H1 (cell line): ENCODE measurements around the gene IFNE. TPM values are rescaled to one million over a fixed set of nuclear protein-coding genes. Genes with fewer than 3 reads are reported as not detected.

Experiments
- CTCF ChIA-PET: fragments of 300-600 bp; sonication (Branson Sonifier 250); formaldehyde crosslinking; loops from one replicate; lab custom pipeline; 2021; ENCODE audit not compliant: partially characterized antibody; lab: Charles Lee
- POLR2A ChIA-PET: fragments of 300-600 bp; sonication (Branson Sonifier 250); formaldehyde crosslinking; loops from one replicate; lab custom pipeline; 2021; ENCODE audit warnings: inconsistent platforms; ENCODE audit not compliant: partially characterized antibody; lab: Charles Lee
- DNase-seq, 2 experiments: peaks; one replicate each; pipeline versions ENCODE4 v3.0.0 to v3.0.0-alpha.2; 2010 to 2022; ENCODE audit warnings: low spot score in 2 of 2, low read depth in 1 of 2, mixed read lengths in 1 of 2
- FAIRE-seq: peaks from 2 replicates; lab custom pipeline; 2011; peaks lifted over from hg19 to GRCh38; lab: Jason Lieb, UNC
- H2AFZ ChIP-seq: 2 replicates; pipeline ENCODE4 v1.8.1; 2012; ENCODE audit warnings: low read length, inconsistent platforms
- H2AK5ac ChIP-seq: 2 replicates; pipeline ENCODE4 v1.6.1; 2013; ENCODE audit warnings: low read depth, low read length
- H2BK120ac ChIP-seq: replicated peaks from 2 replicates; pipeline ENCODE3; 2013; ENCODE audit warnings: low read depth, low read length, inconsistent platforms
- H2BK12ac ChIP-seq: 2 replicates; pipeline ENCODE4 v1.6.1; 2013; ENCODE audit warnings: low read depth, low read length
- H2BK15ac ChIP-seq: 2 replicates; pipeline ENCODE4 v1.6.1; 2013; ENCODE audit warnings: low read length
- H2BK20ac ChIP-seq: 2 replicates; pipeline ENCODE4 v1.6.1; 2013; ENCODE audit warnings: low read length
- H2BK5ac ChIP-seq: 2 replicates; pipeline ENCODE4 v1.6.1; 2013; ENCODE audit warnings: low read depth, low read length
- H3K14ac ChIP-seq: 2 replicates; pipeline ENCODE4 v1.6.1; 2013; ENCODE audit warnings: inconsistent platforms; ENCODE audit not compliant: insufficient read length
- H3K18ac ChIP-seq: 2 replicates; pipeline ENCODE4 v1.6.1; 2013; ENCODE audit warnings: low read length; ENCODE audit errors: extremely low read depth
- H3K23ac ChIP-seq: 2 replicates; pipeline ENCODE4 v1.6.1; 2013; ENCODE audit warnings: inconsistent platforms; ENCODE audit not compliant: insufficient read length
- H3K23me2 ChIP-seq: 2 replicates; pipeline ENCODE4 v1.6.1; 2013; ENCODE audit warnings: low read depth, low read length
- H3K27ac ChIP-seq: 2 replicates; pipeline ENCODE4 v1.6.1; 2011; ENCODE audit warnings: low read depth, low read length, inconsistent platforms
- H3K27me3 ChIP-seq, 4 experiments: replicated peaks in 1 of 4; 1 replicate in 1 of 4; 2 replicates in 3 of 4; pipeline versions ENCODE4 v1.6.1 to v1.8.1; 2011 to 2013; ENCODE audit warnings: low read length in 3 of 4, mild to moderate bottlenecking in 3 of 4, inconsistent platforms in 2 of 4, mixed read lengths in 2 of 4, moderate library complexity in 1 of 4; ENCODE audit not compliant: control insufficient read depth in 3 of 4, insufficient read depth in 3 of 4; ENCODE audit errors: extremely low read depth in 1 of 4
- H3K36me3 ChIP-seq, 4 experiments: 2 replicates each; pipeline versions ENCODE4 v1.6.1 to v1.8.1; 2011 to 2013; ENCODE audit warnings: mild to moderate bottlenecking in 4 of 4, low read length in 3 of 4, moderate library complexity in 2 of 4, control low read depth in 1 of 4, inconsistent platforms in 1 of 4; ENCODE audit not compliant: insufficient read depth in 4 of 4, control insufficient read depth in 2 of 4
- H3K4ac ChIP-seq: replicated peaks from 2 replicates; pipeline ENCODE3; 2013; ENCODE audit warnings: low read length, low read depth, mixed read lengths, inconsistent platforms; ENCODE audit not compliant: insufficient read length
- H3K4me1 ChIP-seq, 4 experiments: replicated peaks in 1 of 4; 1 replicate in 1 of 4; 2 replicates in 3 of 4; pipeline versions ENCODE4 v1.6.1 to v1.8.1; 2011 to 2013; ENCODE audit warnings: low read length in 3 of 4, inconsistent platforms in 2 of 4, mixed read lengths in 1 of 4; ENCODE audit not compliant: insufficient read depth in 4 of 4, control insufficient read depth in 3 of 4
- H3K4me2 ChIP-seq, 2 experiments: 2 replicates each; pipeline versions ENCODE4 v1.6.1 to v1.8.1; 2011 to 2013; ENCODE audit warnings: low read depth in 2 of 2, low read length in 2 of 2, control low read depth in 1 of 2, inconsistent platforms in 1 of 2, mild to moderate bottlenecking in 1 of 2; ENCODE audit not compliant: insufficient read depth in 1 of 2
- H3K4me3 ChIP-seq, 4 experiments: fragments of 200-600, 300-600 bp in 1 of 4; sonication (generic), shearing (Covaris generic), sonication (Bioruptor Twin) in 1 of 4; 2 replicates each; pipeline versions ENCODE4 v1.5.1 to v1.8.1; 2011 to 2016; ENCODE audit warnings: low read length in 4 of 4, low read depth in 3 of 4, control low read depth in 2 of 4, inconsistent platforms in 2 of 4, mild to moderate bottlenecking in 2 of 4, mixed read lengths in 1 of 4, moderate library complexity in 1 of 4; ENCODE audit not compliant: insufficient read depth in 2 of 4; ENCODE audit errors: extremely low read depth in 1 of 4
- H3K56ac ChIP-seq: replicated peaks from 2 replicates; pipeline ENCODE3; 2013; ENCODE audit warnings: low read depth, mild to moderate bottlenecking, mixed read lengths, low read length, inconsistent platforms; ENCODE audit not compliant: insufficient read length
- H3K79me1 ChIP-seq: 2 replicates; pipeline ENCODE4 v1.6.1; 2013; ENCODE audit warnings: low read depth, low read length, control low read depth
- H3K79me2 ChIP-seq, 2 experiments: 2 replicates each; pipeline versions ENCODE4 v1.6.1 to v1.8.1; 2012 to 2013; ENCODE audit warnings: low read length in 2 of 2, mild to moderate bottlenecking in 2 of 2, inconsistent platforms in 1 of 2; ENCODE audit not compliant: insufficient read depth in 2 of 2, control insufficient read depth in 1 of 2
- H3K9ac ChIP-seq, 4 experiments: replicated peaks in 1 of 4; 1 replicate in 1 of 4; 2 replicates in 3 of 4; pipeline versions ENCODE4 v1.6.1 to v1.8.1; 2011 to 2013; ENCODE audit warnings: low read depth in 3 of 4, low read length in 3 of 4, control low read depth in 2 of 4, mild to moderate bottlenecking in 2 of 4, moderate library complexity in 2 of 4, inconsistent platforms in 1 of 4; ENCODE audit errors: extremely low read depth in 1 of 4
- H3K9me3 ChIP-seq, 2 experiments: 2 replicates each; pipeline versions ENCODE4 v1.6.1 to v1.8.1; 2012 to 2013; ENCODE audit warnings: mild to moderate bottlenecking in 2 of 2, moderate library complexity in 2 of 2, control low read depth in 1 of 2, inconsistent platforms in 1 of 2, low read depth in 1 of 2, low read length in 1 of 2, mixed read lengths in 1 of 2; ENCODE audit not compliant: insufficient read depth in 2 of 2
- H4K20me1 ChIP-seq, 2 experiments: replicated peaks in 1 of 2; 2 replicates each; pipeline versions ENCODE3 to v1.8.1; 2011 to 2013; ENCODE audit warnings: inconsistent platforms in 2 of 2, low read length in 2 of 2, mild to moderate bottlenecking in 1 of 2; ENCODE audit not compliant: insufficient read depth in 2 of 2, control insufficient read depth in 1 of 2
- H4K5ac ChIP-seq: 2 replicates; pipeline ENCODE4 v1.6.1; 2013; ENCODE audit warnings: low read length, low read depth, mixed read lengths, inconsistent platforms; ENCODE audit not compliant: insufficient read length
- H4K8ac ChIP-seq: 2 replicates; pipeline ENCODE4 v1.8.0; 2013; ENCODE audit warnings: mild to moderate bottlenecking, moderate library complexity, low read length, inconsistent platforms; ENCODE audit not compliant: insufficient read depth; ENCODE audit errors: extremely low read depth
- H4K91ac ChIP-seq: replicated peaks from 2 replicates; pipeline ENCODE3; 2013; ENCODE audit warnings: low read length, mixed read lengths, inconsistent platforms; ENCODE audit not compliant: insufficient read length
- ATF2 ChIP-seq: IDR thresholded peaks from 2 replicates; pipeline ENCODE4 v1.6.1; 2012; ENCODE audit warnings: low read length, inconsistent platforms
- CREB1 ChIP-seq: IDR thresholded peaks from 2 replicates; pipeline ENCODE4 v1.6.1; 2012; ENCODE audit warnings: inconsistent platforms
- EP300 ChIP-seq, 2 experiments: IDR thresholded peaks; 1 replicate in 1 of 2; 2 replicates in 1 of 2; pipeline ENCODE4 v1.6.1; 2011 to 2012; ENCODE audit warnings: low read depth in 2 of 2, low read length in 2 of 2, mild to moderate bottlenecking in 2 of 2, borderline replicate concordance in 1 of 2, inconsistent platforms in 1 of 2, moderate library complexity in 1 of 2
- EZH2 ChIP-seq: fragments of 200-600 bp; sonication (generic); IDR thresholded peaks from 2 replicates; pipeline ENCODE4 v1.7.1; 2012; ENCODE audit warnings: low read depth, mild to moderate bottlenecking, moderate library complexity, low read length, inconsistent platforms; ENCODE audit not compliant: severe bottlenecking
- GABPA ChIP-seq: IDR thresholded peaks from 2 replicates; pipeline ENCODE4 v1.6.1; 2011; ENCODE audit warnings: mild to moderate bottlenecking, low read length, moderate library complexity, borderline replicate concordance; ENCODE audit not compliant: insufficient read depth
- MAX ChIP-seq: IDR thresholded peaks from 2 replicates; pipeline ENCODE4 v1.6.1; 2012; ENCODE audit warnings: inconsistent platforms
- POU5F1 ChIP-seq: IDR thresholded peaks from 2 replicates; pipeline ENCODE4 v1.6.1; 2011; ENCODE audit warnings: low read depth, mild to moderate bottlenecking, low read length, moderate library complexity
- RNF2 ChIP-seq: fragments of 200-900, 300-1000 bp; sonication (generic); IDR thresholded peaks from 2 replicates; pipeline ENCODE4 v1.7.1; 2016; ENCODE audit warnings: borderline replicate concordance, low read depth, mild to moderate bottlenecking, antibody characterized with exemption, low read length; ENCODE audit not compliant: poor library complexity, severe bottlenecking; ENCODE audit errors: missing control alignments
- SP1 ChIP-seq: IDR thresholded peaks from 2 replicates; pipeline ENCODE4 v1.6.1; 2011; ENCODE audit warnings: low read depth, low read length
- WGBS, 2 experiments: shearing (Covaris generic) in 1 of 2; methylation state at CpG; one replicate each; pipeline versions ENCODE4 v1.1.6 to v1.1.7; 2013 to 2015; ENCODE audit warnings: low lambda C conversion rate in 2 of 2, mixed read lengths in 2 of 2, inconsistent platforms in 1 of 2, low coverage in 1 of 2, missing lambda C conversion rate in 1 of 2; ENCODE audit not compliant: insufficient replicate concordance in 2 of 2, insufficient coverage in 1 of 2, insufficient read length in 1 of 2; ENCODE audit errors: extremely low coverage in 1 of 2, missing lambda C conversion rate in 1 of 2; 5-methylcytosine and 5-hydroxymethylcytosine counted together
- polyA plus RNA-seq, 7 experiments: library from polyadenylated mRNA; depleted of rRNA in 3 of 7; stranded (reverse) in 5 of 7; unstranded in 2 of 7; fragments of >200 nt in 5 of 7; fragments of 200-250 nt in 2 of 7; gene quantifications; 1 replicate in 5 of 7; 2 replicates in 1 of 7; 4 replicates in 1 of 7; pipeline versions ENCODE4 v1.2.1 to v1.2.3, GENCODE V29; 2011 to 2013; ENCODE audit warnings: missing spikeins in 2 of 7, mixed read lengths in 2 of 7
- total RNA-seq: library from RNA; stranded (reverse); fragmentation: NEBNext Ultra II Directional; extraction: Animal tissue kit (Norgen Biotek cat#: 25700); gene quantifications from 2 replicates; pipeline ENCODE4 v1.2.1, GENCODE V29; 2021

IFNE gene
- total and polyA plus RNA-seq, 2 of the 8 experiments (the other 6 are each of a cell fraction or from before 2014, with no cell fraction given), result 0.08 TPM; not detected in 1

GRCh38 chr9:21506626-21507482, 24.7 kb upstream of the IFNE start:
- H3K79me1 ChIP-seq, result no peaks in the 10 kb centered on the region
- no peaks in the 10 kb centered on the region; the same call in 1 of the 2 replicates for H3K23me2 ChIP-seq
- H3K4me2 ChIP-seq, result peak overlapping the region in 1 of 2 experiments; percentile 24; a peak in 1 of 4 replicates
- H3K4me1 ChIP-seq, result no peaks in the 10 kb centered on the region; a peak in 1 of 7 replicates
- ChIA-PET CTCF (no interaction called here), POLR2A (no interaction called here)
- no peak overlapping the region for H2BK20ac ChIP-seq
- WGBS, 2 experiments, result 66% methylated on average over 4 of the region's 4 CpGs; no CpG with 5 or more reads in 1 of the 2 experiments
- H4K91ac ChIP-seq, result no peak overlapping the region
- H3K79me2 ChIP-seq, result no peaks in the 10 kb centered on the region
- no peaks in the 10 kb centered on the region for H3K9me3 ChIP-seq
- no peak overlapping the region for H3K27ac ChIP-seq
- peaks cover 0 to 2% (median 0%) of the 10 kb centered on the region in 4 experiments; a peak in 1 of 8 replicates for H3K36me3 ChIP-seq
- no peak overlapping the region for H2BK12ac ChIP-seq
- H2AFZ ChIP-seq, result no peak overlapping the region
- no peaks in the 10 kb centered on the region for H4K20me1 ChIP-seq
- H3K56ac ChIP-seq, result no peak overlapping the region
- no peak overlapping the region for H2AK5ac ChIP-seq
- H2BK5ac ChIP-seq, result no peak overlapping the region
- H3K4me3 ChIP-seq, result no peak overlapping the region
- no peak overlapping the region for H3K9ac ChIP-seq
- H2BK120ac ChIP-seq, result no peak overlapping the region
- no peak overlapping the region for H4K5ac ChIP-seq
- DNase-seq (no peak), FAIRE-seq (no peak)
- H3K23ac ChIP-seq, result no peak overlapping the region
- no peak overlapping the region for H4K8ac ChIP-seq
- H3K4ac ChIP-seq, result no peak overlapping the region
- H3K14ac ChIP-seq, result no peak overlapping the region
- no peak overlapping the region for H3K18ac ChIP-seq
- H2BK15ac ChIP-seq, result no peak overlapping the region
- H3K27me3 ChIP-seq, result no peaks in the 10 kb centered on the region
- no peak for TF ChIP-seq POU5F1
- TF ChIP-seq RNF2, result no peak
- TF ChIP-seq ATF2, result no peak
- no peak for TF ChIP-seq SP1
- no peak for TF ChIP-seq CREB1
- no peak for TF ChIP-seq EP300 (IDR thresholded peaks at IDR 0.05; ENCODE audit: borderline replicate concordance in 1 of 2, low read depth in 2 of 2, low read length in 2 of 2)
- TF ChIP-seq EZH2, result no peak
- no peak for TF ChIP-seq MAX
- no peak for TF ChIP-seq GABPA
